ENCODE data around the gene WFIKKN1. TPM values are rescaled to one million over a fixed set of nuclear protein-coding genes. Genes with fewer than 3 reads are reported as not detected.
A peak's percentile ranks its signal among the peaks of the same experiment; 100 is the strongest.

WFIKKN1 gene
- total RNA-seq, 1 donor from 2014 or later: 1.2 TPM

- no peaks in the 10 kb centered on the region for H3K36me3 ChIP-seq
- peak within 1 kb of the TSS; percentile 92 for H3K4me3 ChIP-seq
- no peaks in the 10 kb centered on the region for H3K9me3 ChIP-seq
- peaks cover 66% of the 10 kb centered on the region for H3K4me1 ChIP-seq
- H3K27ac ChIP-seq: peak within 1 kb of the TSS; percentile 98
- no peaks in the 10 kb centered on the region for H3K27me3 ChIP-seq (ENCODE audit: low read depth)
- TF ChIP-seq CTCF (IDR thresholded peaks at IDR 0.05): peak; percentile 26
- DNase-seq (peak; percentile 100), ATAC-seq (peak; percentile 91 to 94)
- intact Hi-C loops (cut with DNase I): no loop called here
Measured at GRCh38 chr16:589658-590187, 41.1 kb upstream of the WFIKKN1 start, which contains the start of gene RAB40C. RAB40C (plus strand) TSS chr16:590066; CDS start chr16:590292, 226 bp downstream.

GRCh38 chr16:590188-590814, 40.5 kb upstream of the WFIKKN1 start:
- Histone ChIP-seq H3K27ac (peak overlapping the region; percentile 91), H3K27me3 (ENCODE audit: low read depth) (no peaks in the 10 kb centered on the region), H3K4me3 (peak overlapping the region; percentile 92), H3K9me3 (no peaks in the 10 kb centered on the region), H3K4me1 (peaks cover 71% of the 10 kb centered on the region), H3K36me3 (no peaks in the 10 kb centered on the region)
- ATAC-seq (no peak), DNase-seq (peak; percentile 75)
- TF ChIP-seq CTCF (IDR thresholded peaks at IDR 0.05): no peak
- intact Hi-C loops (cut with DNase I): no loop called here

GRCh38 chr16:590815-591200, 40.0 kb upstream of the WFIKKN1 start:
- H3K36me3 ChIP-seq: no peaks in the 10 kb centered on the region
- H3K27me3 ChIP-seq (ENCODE audit: low read depth): no peaks in the 10 kb centered on the region
- peak overlapping the region; percentile 92 for H3K4me3 ChIP-seq
- no peak for TF ChIP-seq CTCF (IDR thresholded peaks at IDR 0.05)
- H3K9me3 ChIP-seq: no peaks in the 10 kb centered on the region
- peak overlapping the region; percentile 91 for H3K27ac ChIP-seq
- intact Hi-C loops (cut with DNase I): no loop called here
- ATAC-seq: no peak
- peaks cover 71% of the 10 kb centered on the region for H3K4me1 ChIP-seq
- no peak for DNase-seq

GRCh38 chr16:591231-591630, 39.6 kb upstream of the WFIKKN1 start:
- peak; percentile 47 for DNase-seq
- peak overlapping the region; percentile 91 for H3K27ac ChIP-seq
- intact Hi-C loops (cut with DNase I): no loop called here
- H3K4me1 ChIP-seq: peaks cover 75% of the 10 kb centered on the region
- no peaks in the 10 kb centered on the region for H3K9me3 ChIP-seq
- H3K27me3 ChIP-seq (ENCODE audit: low read depth): no peaks in the 10 kb centered on the region
- TF ChIP-seq CTCF (IDR thresholded peaks at IDR 0.05): no peak
- H3K4me3 ChIP-seq: peak overlapping the region; percentile 92
- ATAC-seq: no peak
- peaks cover under 1% of the 10 kb centered on the region for H3K36me3 ChIP-seq

- Histone ChIP-seq H3K4me3 (peak overlapping the region; percentile 92), H3K36me3 (peaks cover 6% of the 10 kb centered on the region), H3K27me3 (ENCODE audit: low read depth) (no peaks in the 10 kb centered on the region), H3K9me3 (no peaks in the 10 kb centered on the region), H3K4me1 (peaks cover 79% of the 10 kb centered on the region), H3K27ac (peak overlapping the region; percentile 91)
- TF ChIP-seq CTCF (IDR thresholded peaks at IDR 0.05): no peak
- DNase-seq (peak; percentile 44), ATAC-seq (no peak)
- intact Hi-C loops (cut with DNase I): no loop called here
Measured at GRCh38 chr16:591892-592517, 38.8 kb upstream of the WFIKKN1 start.

All from lower lobe of right lung (tissue), 2 donors.